ENCODE measurements around the gene FAM187B.

DNA sequence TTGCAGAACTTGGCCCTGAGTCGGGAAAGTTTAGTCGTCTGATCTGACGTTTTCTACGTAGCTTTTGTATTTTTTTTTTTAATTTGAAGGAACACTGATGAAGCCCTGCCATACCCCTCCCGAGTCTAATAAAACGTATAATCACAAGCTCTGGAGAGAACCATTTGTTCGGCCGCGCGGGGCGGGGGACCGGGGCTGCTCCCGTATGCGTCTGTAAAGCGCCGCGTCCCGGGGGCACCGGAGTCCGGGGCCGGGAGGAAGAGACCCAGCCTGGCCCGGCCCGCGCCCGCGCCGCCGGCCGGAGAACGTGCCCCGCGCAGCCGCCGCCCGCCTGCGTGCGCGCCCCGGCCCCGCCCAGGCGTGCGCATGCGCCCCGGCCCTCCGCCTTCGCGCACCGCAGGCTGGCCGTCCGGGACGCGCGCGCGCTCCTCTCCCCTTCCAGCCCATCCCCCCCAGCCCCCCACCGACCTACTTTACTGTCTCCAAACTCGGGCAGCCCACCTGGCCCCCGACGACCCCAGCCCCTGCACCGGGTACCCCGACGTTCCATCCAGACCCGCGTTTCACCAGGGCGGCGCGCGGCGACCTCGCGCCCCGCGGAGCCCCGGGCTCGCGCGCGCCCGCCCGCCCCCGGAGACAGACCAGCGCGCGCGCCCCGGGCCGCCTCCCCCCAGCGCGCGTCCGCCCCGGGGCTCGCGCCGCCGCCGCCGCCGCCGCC, 39.4 kb upstream of the FAM187B start:
- TF ChIP-seq POLR2A (IDR thresholded peaks at IDR 0.05), result peak; percentile 53 to 59
- TF ChIP-seq, protein P1, sequence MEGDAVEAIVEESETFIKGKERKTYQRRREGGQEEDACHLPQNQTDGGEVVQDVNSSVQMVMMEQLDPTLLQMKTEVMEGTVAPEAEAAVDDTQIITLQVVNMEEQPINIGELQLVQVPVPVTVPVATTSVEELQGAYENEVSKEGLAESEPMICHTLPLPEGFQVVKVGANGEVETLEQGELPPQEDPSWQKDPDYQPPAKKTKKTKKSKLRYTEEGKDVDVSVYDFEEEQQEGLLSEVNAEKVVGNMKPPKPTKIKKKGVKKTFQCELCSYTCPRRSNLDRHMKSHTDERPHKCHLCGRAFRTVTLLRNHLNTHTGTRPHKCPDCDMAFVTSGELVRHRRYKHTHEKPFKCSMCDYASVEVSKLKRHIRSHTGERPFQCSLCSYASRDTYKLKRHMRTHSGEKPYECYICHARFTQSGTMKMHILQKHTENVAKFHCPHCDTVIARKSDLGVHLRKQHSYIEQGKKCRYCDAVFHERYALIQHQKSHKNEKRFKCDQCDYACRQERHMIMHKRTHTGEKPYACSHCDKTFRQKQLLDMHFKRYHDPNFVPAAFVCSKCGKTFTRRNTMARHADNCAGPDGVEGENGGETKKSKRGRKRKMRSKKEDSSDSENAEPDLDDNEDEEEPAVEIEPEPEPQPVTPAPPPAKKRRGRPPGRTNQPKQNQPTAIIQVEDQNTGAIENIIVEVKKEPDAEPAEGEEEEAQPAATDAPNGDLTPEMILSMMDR (IDR thresholded peaks at IDR 0.05), result no peak
- no peak for TF ChIP-seq EP300 (IDR thresholded peaks at IDR 0.05)
- peak; percentile 63 to 94 (median 79) for TF ChIP-seq POLR2AphosphoS5 (IDR thresholded peaks at IDR 0.05)

Measured in sigmoid colon (tissue), 4 donors.